A673 (cell line): Measurements from ENCODE around the gene NCOR2. TPM values are rescaled to one million over a fixed set of nuclear protein-coding genes. Genes with fewer than 3 reads are reported as not detected.

Experiments used
- BruUV-seq: library from RNA; stranded (reverse); fragments of 400-500 nt; replicated peaks from 2 replicates; lab custom pipeline; 2021; lab: Mats Ljungman, UMichigan
- CTCF ChIA-PET: fragments of 300-600 bp; sonication (Branson Sonifier 250); formaldehyde crosslinking; loops from one replicate; lab custom pipeline; 2022; ENCODE audit warnings: antibody characterized with exemption; lab: Charles Lee
- POLR2A ChIA-PET: fragments of 300-600 bp; sonication (Branson Sonifier 250); formaldehyde crosslinking; loops from one replicate; lab custom pipeline; 2022; ENCODE audit warnings: antibody characterized with exemption; ENCODE audit not compliant: low non-redundant PET; lab: Charles Lee
- DNase-seq: peaks from one replicate; pipeline ENCODE4 v3.0.0-alpha.2; 2015; ENCODE audit warnings: low spot score
- H3K27ac ChIP-seq: fragments of 200-600 bp; sonication (generic); 2 replicates; pipeline ENCODE4 v1.5.1; 2016; ENCODE audit warnings: mixed run types, low read depth, mild to moderate bottlenecking, mixed read lengths, antibody characterized with exemption, low read length; ENCODE audit not compliant: poor library complexity, severe bottlenecking
- H3K27me3 ChIP-seq: fragments of 200-600 bp; sonication (generic); replicated peaks from 2 replicates; pipeline ENCODE4 v1.6.1; 2017; ENCODE audit warnings: mixed run types, low read depth, mild to moderate bottlenecking, mixed read lengths, antibody characterized with exemption, low read length; ENCODE audit not compliant: insufficient read depth, poor library complexity
- H3K36me3 ChIP-seq: fragments of 200-600 bp; sonication (generic); 2 replicates; pipeline ENCODE4 v1.6.1; 2016; ENCODE audit warnings: mixed run types, mild to moderate bottlenecking, mixed read lengths, antibody characterized with exemption, low read length; ENCODE audit not compliant: insufficient read depth, poor library complexity, severe bottlenecking
- H3K4me1 ChIP-seq: fragments of 200-600 bp; sonication (generic); 2 replicates; pipeline ENCODE4 v1.6.1; 2017; ENCODE audit warnings: mixed run types, mild to moderate bottlenecking, mixed read lengths, antibody characterized with exemption, low read length; ENCODE audit not compliant: insufficient read depth, poor library complexity, severe bottlenecking
- H3K4me3 ChIP-seq: fragments of 200-600 bp; sonication (generic); 2 replicates; pipeline ENCODE4 v1.5.1; 2016; ENCODE audit warnings: low read depth, mixed run types, mild to moderate bottlenecking, mixed read lengths, low read length; ENCODE audit not compliant: poor library complexity, severe bottlenecking
- H3K9me3 ChIP-seq: fragments of 200-600 bp; sonication (generic); 2 replicates; pipeline ENCODE4 v1.6.1; 2016; ENCODE audit warnings: mixed run types, low read depth, mild to moderate bottlenecking, mixed read lengths, antibody characterized with exemption, low read length; ENCODE audit not compliant: poor library complexity, severe bottlenecking
- EZH2 ChIP-seq: fragments of 200-600 bp; sonication (generic); IDR thresholded peaks from 2 replicates; pipeline ENCODE4 v1.6.1; 2017; ENCODE audit warnings: borderline replicate concordance, low read depth, mild to moderate bottlenecking, mixed read lengths, antibody characterized with exemption, low read length; ENCODE audit not compliant: poor library complexity, severe bottlenecking
- intact Hi-C: fragments of 100-400 bp; cut with micrococcal nuclease; formaldehyde crosslinking; loops from one replicate; pipeline ENCODE4 v1.10.0; 2022; ENCODE audit not compliant: unreplicated experiment
- total RNA-seq: library from RNA; stranded (reverse); gene quantifications from 2 replicates; pipeline ENCODE4 v1.2.3, GENCODE V29; 2021
- TF ChIP-seq, protein P1 (sequence below): fragments of 300-800, 200-600 bp; sonication (generic); conservative IDR thresholded peaks from 2 replicates; pipeline ENCODE4 v1.5.1; 2017; ENCODE audit warnings: low read depth, mild to moderate bottlenecking, antibody characterized with exemption, low read length, moderate library complexity, mixed read lengths

Gene NCOR2
- total RNA-seq, 1 experiment from 2014 or later, result 227 TPM

DNA sequence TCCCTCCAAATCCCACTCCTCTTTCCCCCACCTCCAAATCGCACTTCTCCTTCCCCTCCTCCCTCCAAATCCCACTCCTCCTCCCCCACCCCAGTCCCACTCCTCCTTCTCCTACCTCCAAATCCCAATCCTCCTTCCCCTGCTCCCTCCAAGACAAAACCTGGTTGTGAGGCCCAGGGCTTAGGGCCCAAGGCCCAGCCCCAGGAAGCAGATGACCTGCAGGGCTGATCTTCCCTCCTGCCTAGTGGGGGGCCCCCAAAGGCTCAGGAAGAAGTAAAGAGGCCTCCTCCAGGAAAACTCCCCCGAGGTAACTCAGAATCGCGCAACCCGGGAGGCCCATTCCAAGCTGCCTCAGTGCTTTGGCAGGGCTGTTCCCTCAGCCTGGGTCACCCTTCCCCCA, 34.4 kb downstream of the NCOR2 start:
- H3K27ac ChIP-seq, result peak overlapping the region; percentile 78
- TF ChIP-seq, protein P1, sequence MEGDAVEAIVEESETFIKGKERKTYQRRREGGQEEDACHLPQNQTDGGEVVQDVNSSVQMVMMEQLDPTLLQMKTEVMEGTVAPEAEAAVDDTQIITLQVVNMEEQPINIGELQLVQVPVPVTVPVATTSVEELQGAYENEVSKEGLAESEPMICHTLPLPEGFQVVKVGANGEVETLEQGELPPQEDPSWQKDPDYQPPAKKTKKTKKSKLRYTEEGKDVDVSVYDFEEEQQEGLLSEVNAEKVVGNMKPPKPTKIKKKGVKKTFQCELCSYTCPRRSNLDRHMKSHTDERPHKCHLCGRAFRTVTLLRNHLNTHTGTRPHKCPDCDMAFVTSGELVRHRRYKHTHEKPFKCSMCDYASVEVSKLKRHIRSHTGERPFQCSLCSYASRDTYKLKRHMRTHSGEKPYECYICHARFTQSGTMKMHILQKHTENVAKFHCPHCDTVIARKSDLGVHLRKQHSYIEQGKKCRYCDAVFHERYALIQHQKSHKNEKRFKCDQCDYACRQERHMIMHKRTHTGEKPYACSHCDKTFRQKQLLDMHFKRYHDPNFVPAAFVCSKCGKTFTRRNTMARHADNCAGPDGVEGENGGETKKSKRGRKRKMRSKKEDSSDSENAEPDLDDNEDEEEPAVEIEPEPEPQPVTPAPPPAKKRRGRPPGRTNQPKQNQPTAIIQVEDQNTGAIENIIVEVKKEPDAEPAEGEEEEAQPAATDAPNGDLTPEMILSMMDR, result no peak
- no peak for TF ChIP-seq EZH2
- CTCF ChIA-PET, result no interaction called here

DNA sequence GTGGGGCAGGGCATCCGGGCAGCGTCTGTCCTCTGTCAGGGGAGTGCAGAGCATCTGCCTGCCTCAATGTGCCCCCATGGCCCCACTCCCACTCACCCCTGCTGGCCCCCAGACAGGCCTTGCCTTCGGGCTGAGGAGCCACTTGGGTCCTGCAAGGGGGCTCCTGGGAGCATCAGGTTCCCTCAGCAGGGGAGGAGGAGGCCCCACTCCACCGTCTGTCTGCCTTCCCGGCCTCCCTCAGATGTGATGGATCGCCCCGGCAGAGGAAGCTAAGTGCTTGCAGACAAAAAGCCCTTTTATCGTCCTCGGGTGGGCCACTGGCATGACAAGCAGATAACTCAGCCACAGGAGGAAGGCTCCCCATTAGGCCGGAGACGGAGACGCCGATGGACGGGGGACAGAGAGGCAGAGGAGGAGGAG, 35.1 kb downstream of the NCOR2 start:
- H3K27me3 ChIP-seq, result no peaks in the 10 kb centered on the region
- no peak overlapping the region for H3K4me3 ChIP-seq
- DNase-seq, result peak; percentile 55
- intact Hi-C loops, result no loop called here
- peaks cover 4% of the 10 kb centered on the region for H3K36me3 ChIP-seq
- TF ChIP-seq, protein P1, result no peak
- TF ChIP-seq EZH2, result no peak
- no TSS peak for BruUV-seq
- POLR2A ChIA-PET, result no interaction called here
- H3K27ac ChIP-seq, result peak overlapping the region; percentile 78
- H3K4me1 ChIP-seq, result peaks cover 57% of the 10 kb centered on the region
- H3K9me3 ChIP-seq, result peaks cover 5% of the 10 kb centered on the region
- CTCF ChIA-PET, result no interaction called here

More for the DNA sequence above, 34.4 kb downstream of the NCOR2 start:
- no peak for DNase-seq
- BruUV-seq, result no TSS peak
- POLR2A ChIA-PET, result no interaction called here
- peaks cover 5% of the 10 kb centered on the region for H3K9me3 ChIP-seq
- peaks cover 4% of the 10 kb centered on the region for H3K36me3 ChIP-seq
- peaks cover 57% of the 10 kb centered on the region for H3K4me1 ChIP-seq
- no peaks in the 10 kb centered on the region for H3K27me3 ChIP-seq
- intact Hi-C loops, result no loop called here
- no peak overlapping the region for H3K4me3 ChIP-seq

DNA sequence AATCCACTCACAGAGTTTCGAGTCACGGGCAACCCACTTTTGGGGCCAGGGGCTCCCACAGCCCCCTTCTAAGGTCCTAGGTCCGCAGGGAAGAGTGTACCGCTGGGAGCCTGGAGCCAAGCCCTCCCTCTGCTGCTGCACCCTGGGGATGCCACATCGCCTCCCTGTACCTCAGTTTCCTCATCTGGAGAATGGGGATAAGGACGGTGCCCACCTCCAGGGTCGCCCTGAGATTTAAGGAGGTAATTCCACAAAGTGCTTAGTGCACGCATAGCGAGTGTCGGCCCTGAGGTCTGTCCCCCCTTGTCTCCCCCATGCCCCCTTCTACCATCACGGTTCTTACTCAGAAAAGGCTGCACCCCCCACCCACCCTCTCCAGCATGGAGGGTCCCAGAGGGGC, 35.5 kb downstream of the NCOR2 start:
- ChIA-PET POLR2A (no interaction called here), CTCF (no interaction called here)
- H3K27me3 ChIP-seq, result no peaks in the 10 kb centered on the region
- no TSS peak for BruUV-seq
- no peak for TF ChIP-seq EZH2
- TF ChIP-seq, protein P1, result no peak
- H3K4me1 ChIP-seq, result peaks cover 57% of the 10 kb centered on the region
- no peak for DNase-seq
- peaks cover 4% of the 10 kb centered on the region for H3K36me3 ChIP-seq
- peak overlapping the region; percentile 78 for H3K27ac ChIP-seq
- intact Hi-C loops, result no loop called here
- peaks cover 5% of the 10 kb centered on the region for H3K9me3 ChIP-seq
- H3K4me3 ChIP-seq, result no peak overlapping the region
